ENCODE results near the gene SHISA7.
A peak's percentile ranks its signal among the peaks of the same experiment; 100 is the strongest.
"Not testable (repeated sequence)": the region's sequence is repeated elsewhere in the genome, so short reads cannot be mapped to it uniquely, and the experiment has no call there.

SHISA7 gene

DNA sequence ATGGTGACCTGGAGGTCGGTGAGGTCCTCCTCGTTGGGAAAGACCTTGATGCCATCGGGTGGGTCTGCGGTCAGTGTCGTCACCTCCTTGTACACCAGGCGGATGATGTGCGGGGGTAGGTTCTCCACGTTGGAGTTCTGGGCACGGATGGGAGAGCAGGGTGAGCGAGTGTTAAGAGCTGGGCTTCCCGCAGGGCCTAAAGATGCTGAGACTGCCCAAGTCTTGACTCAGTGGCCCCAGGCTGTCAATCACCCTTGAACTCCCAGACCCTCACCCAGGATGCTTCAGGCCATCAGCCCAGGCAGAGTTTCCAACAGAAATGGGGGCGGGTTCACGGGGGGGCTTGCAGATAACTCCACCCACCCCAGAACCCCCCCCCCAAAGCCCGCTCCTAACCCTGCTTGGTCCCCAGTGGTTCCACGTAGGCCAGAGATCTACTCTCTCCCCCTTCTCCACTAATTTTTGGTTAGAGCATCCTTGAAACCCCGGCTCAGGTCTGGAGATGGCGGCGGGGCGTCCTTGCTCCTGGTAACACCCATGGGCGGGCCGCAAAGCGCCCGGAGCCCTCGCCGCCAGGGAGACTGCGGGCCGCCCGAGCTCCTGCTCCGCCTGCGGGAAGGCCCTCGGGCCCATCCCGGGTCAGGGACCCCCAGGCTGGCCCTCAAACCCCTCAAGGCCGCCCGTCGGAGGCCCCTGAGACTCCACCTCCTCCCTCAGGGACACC, 36.1 kb downstream of the SHISA7 start:
- H3K9me3 ChIP-seq, result no peaks in the 10 kb centered on the region
- H3K4me3 ChIP-seq (ENCODE audit: low read depth in 1 of 2, low read length in 1 of 2), result peak overlapping the region; percentile 76 to 89
- H3K27me3 ChIP-seq, result no peaks in the 10 kb centered on the region
- TF ChIP-seq CTCF (IDR thresholded peaks at IDR 0.05), result no peak
- H3K36me3 ChIP-seq, result peaks cover 23% of the 10 kb centered on the region
- peak overlapping the region; percentile 100 for H3K27ac ChIP-seq
- H3K4me1 ChIP-seq (ENCODE audit: control insufficient read depth in 1 of 2, insufficient read depth in 1 of 2, low read depth in 1 of 2, low read length in 1 of 2), result peaks cover 25 to 26% of the 10 kb centered on the region in 2 experiments

GRCh38 chr19:55406091-55406825, 36.8 kb downstream of the SHISA7 start:
- H3K27ac ChIP-seq, result peak overlapping the region; percentile 100
- no peaks in the 10 kb centered on the region for H3K9me3 ChIP-seq
- H3K4me3 ChIP-seq (ENCODE audit: low read depth in 1 of 2, low read length in 1 of 2), result peak overlapping the region; percentile 76 to 89
- H3K36me3 ChIP-seq, result peaks cover 29% of the 10 kb centered on the region
- peaks cover 25 to 26% of the 10 kb centered on the region in 2 experiments for H3K4me1 ChIP-seq (ENCODE audit: control insufficient read depth in 1 of 2, insufficient read depth in 1 of 2, low read depth in 1 of 2, low read length in 1 of 2)
- no peaks in the 10 kb centered on the region for H3K27me3 ChIP-seq
- TF ChIP-seq CTCF (IDR thresholded peaks at IDR 0.05), result no peak

DNA sequence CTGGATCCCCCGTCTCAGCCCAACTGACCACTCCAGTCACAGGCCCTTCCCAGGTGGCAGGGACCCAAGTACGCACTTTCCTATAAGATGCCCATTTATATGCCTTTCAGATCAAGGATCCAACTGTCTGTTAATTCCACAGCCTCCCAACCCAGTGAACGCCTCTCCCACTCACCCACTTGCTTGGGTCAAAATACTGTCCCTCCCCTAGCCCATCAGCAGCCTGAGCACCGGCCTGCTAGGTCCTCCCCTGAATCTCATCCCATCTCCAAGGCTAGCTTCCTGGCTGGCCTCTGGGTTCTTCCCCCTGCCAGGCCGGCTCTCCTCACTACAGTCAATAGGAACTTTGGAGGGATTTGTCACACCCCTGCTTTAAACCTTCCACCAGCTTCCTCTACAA, 37.5 kb downstream of the SHISA7 start:
- Histone ChIP-seq H3K4me3 (ENCODE audit: low read depth in 1 of 2, low read length in 1 of 2) (no peak overlapping the region), H3K36me3 (peaks cover 33% of the 10 kb centered on the region), H3K27ac (peak overlapping the region; percentile 100), H3K4me1 (ENCODE audit: control insufficient read depth in 1 of 2, insufficient read depth in 1 of 2, low read depth in 1 of 2, low read length in 1 of 2) (peaks cover 25 to 26% of the 10 kb centered on the region in 2 experiments), H3K9me3 (no peaks in the 10 kb centered on the region), H3K27me3 (no peaks in the 10 kb centered on the region)
- TF ChIP-seq CTCF (IDR thresholded peaks at IDR 0.05), result no peak

GRCh38 chr19:55402509-55402908, 40.6 kb downstream of the SHISA7 start:
- TF ChIP-seq CTCF (IDR thresholded peaks at IDR 0.05), result no peak
- Histone ChIP-seq H3K9me3 (no peaks in the 10 kb centered on the region), H3K4me1 (ENCODE audit: control insufficient read depth in 1 of 2, insufficient read depth in 1 of 2, low read depth in 1 of 2, low read length in 1 of 2) (peaks cover 41 to 44% of the 10 kb centered on the region in 2 experiments), H3K4me3 (ENCODE audit: low read depth in 1 of 2, low read length in 1 of 2) (no peak overlapping the region), H3K36me3 (peaks cover 38% of the 10 kb centered on the region), H3K27ac (no peak overlapping the region), H3K27me3 (no peaks in the 10 kb centered on the region)

- Histone ChIP-seq H3K4me1 (ENCODE audit: control insufficient read depth in 1 of 2, insufficient read depth in 1 of 2, low read depth in 1 of 2, low read length in 1 of 2) (peaks cover 32 to 34% of the 10 kb centered on the region in 2 experiments), H3K36me3 (peaks cover 38% of the 10 kb centered on the region)
- H3K4me3 ChIP-seq (ENCODE audit: low read depth in 1 of 2, low read length in 1 of 2); H3K9me3 ChIP-seq; H3K27me3 ChIP-seq; H3K27ac ChIP-seq: not testable (repeated sequence)
Measured at GRCh38 chr19:55401390-55401789, 41.7 kb downstream of the SHISA7 start.

All from neutrophil (primary cell).